GM20431 (cell line): ENCODE results near the gene IL15RA.

Experiments
- in situ Hi-C: fragments of 300-500 bp; cut with MseI, MboI; formaldehyde crosslinking; loops from one replicate; pipeline ENCODE4 v1.15.0; 2020; ENCODE audit warnings: low sequenced_read_pairs; ENCODE audit not compliant: unreplicated experiment

The IL15RA gene

GRCh38 chr10:5977471-5978229, at the start of gene IL15RA:
IL15RA (minus strand) TSS chr10:5977543; CDS start chr10:5977492, 51 bp downstream.
- in situ Hi-C loops, result no loop called here

GRCh38 chr10:6025683-6026255, 48.4 kb upstream of the IL15RA start:
- in situ Hi-C loops, result no loop called here

GRCh38 chr10:6024334-6024682, 47.0 kb upstream of the IL15RA start:
- in situ Hi-C loops, result no loop called here

GRCh38 chr10:6023661-6024333, 46.5 kb upstream of the IL15RA start:
- in situ Hi-C loops, result no loop called here

GRCh38 chr10:6022660-6023059, 45.3 kb upstream of the IL15RA start:
- in situ Hi-C loops, result no loop called here

- in situ Hi-C loops, result no loop called here
These were observed 43.5 kb upstream of the IL15RA start for GRCh38 chr10:6020826-6021225.

- in situ Hi-C loops, result no loop called here
These were observed 42.5 kb upstream of the IL15RA start for GRCh38 chr10:6019796-6020195.

GRCh38 chr10:6019010-6019782, 41.9 kb upstream of the IL15RA start:
- in situ Hi-C loops, result no loop called here

- in situ Hi-C loops, result no loop called here
These were observed 41.1 kb upstream of the IL15RA start for GRCh38 chr10:6018422-6018821.

GRCh38 chr10:6017781-6018354, 40.5 kb upstream of the IL15RA start:
- in situ Hi-C loops, result no loop called here

- in situ Hi-C loops, result no loop called here
These were observed 37.0 kb upstream of the IL15RA start for GRCh38 chr10:6014241-6014761.

GRCh38 chr10:6013413-6014192, 36.3 kb upstream of the IL15RA start:
- in situ Hi-C loops, result no loop called here

- in situ Hi-C loops, result no loop called here
These were observed 35.0 kb upstream of the IL15RA start for GRCh38 chr10:6012121-6012905.

GRCh38 chr10:6011558-6011957, 34.2 kb upstream of the IL15RA start:
- in situ Hi-C loops, result no loop called here

- in situ Hi-C loops, result no loop called here
These were observed 33.2 kb upstream of the IL15RA start for GRCh38 chr10:6010569-6010968.

GRCh38 chr10:6009961-6010360, 32.6 kb upstream of the IL15RA start:
- in situ Hi-C loops, result no loop called here

- in situ Hi-C loops, result no loop called here
These were observed 31.8 kb upstream of the IL15RA start for GRCh38 chr10:6009150-6009549.

- in situ Hi-C loops, result no loop called here
These were observed 31.3 kb upstream of the IL15RA start for GRCh38 chr10:6008497-6009142.
